Neural progenitor cell (in vitro differentiated cells): ENCODE measurements around the gene SS18L1.

Experiments
- EZH2 ChIP-seq: fragments of 200-600 bp; sonication (generic); IDR thresholded peaks from 2 replicates; pipeline ENCODE4 v1.6.1; 2017; ENCODE audit warnings: antibody characterized with exemption, mild to moderate bottlenecking, moderate library complexity
- EZH2phosphoT487 ChIP-seq: fragments of 200-600 bp; sonication (generic); IDR thresholded peaks from 2 replicates; pipeline ENCODE4 v1.6.1; 2017; ENCODE audit warnings: antibody characterized with exemption
- TF ChIP-seq, protein P1 (sequence below): fragments of 200-600 bp; sonication (generic); IDR thresholded peaks from 2 replicates; pipeline ENCODE4 v1.5.1; 2017; ENCODE audit warnings: antibody characterized with exemption, mild to moderate bottlenecking

DNA sequence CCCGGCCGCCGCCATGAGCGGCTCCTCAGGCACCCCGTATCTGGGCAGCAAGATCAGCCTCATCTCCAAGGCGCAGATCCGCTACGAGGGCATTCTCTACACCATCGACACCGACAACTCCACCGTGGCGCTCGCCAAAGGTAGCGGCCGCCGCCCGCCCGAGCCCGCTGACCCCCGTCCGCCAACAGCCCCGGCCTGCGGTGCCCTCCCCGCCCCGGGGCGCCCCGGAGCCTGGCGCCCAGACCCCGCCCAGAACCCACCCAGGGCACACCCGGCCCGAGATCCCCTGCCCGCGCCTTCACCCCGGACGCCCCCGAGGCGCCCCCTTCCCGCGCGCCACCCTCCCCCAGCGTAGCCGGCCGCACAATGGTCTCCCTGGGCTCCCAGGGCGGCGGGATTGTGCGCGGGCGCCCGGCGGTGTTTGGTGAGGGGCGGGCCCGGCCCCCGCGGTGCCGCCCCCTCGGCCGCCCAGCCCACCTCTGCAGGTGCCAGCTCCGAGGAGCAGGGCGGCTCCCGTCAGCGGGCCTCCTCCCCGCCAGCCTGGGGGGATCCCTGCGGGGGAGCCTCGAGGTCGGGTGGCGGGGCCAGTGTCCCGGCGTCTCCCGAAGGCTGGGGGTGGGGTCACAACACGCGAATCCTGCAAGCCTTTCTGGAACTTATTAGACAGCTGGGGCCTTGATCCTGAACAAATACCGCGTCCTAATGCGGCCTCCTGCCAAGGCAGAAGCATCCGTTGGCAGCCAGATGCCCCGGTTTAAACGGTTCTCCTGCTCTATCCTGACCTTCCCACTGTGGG lies 20.7 kb upstream of the SS18L1 start:
- TF ChIP-seq, protein P1, sequence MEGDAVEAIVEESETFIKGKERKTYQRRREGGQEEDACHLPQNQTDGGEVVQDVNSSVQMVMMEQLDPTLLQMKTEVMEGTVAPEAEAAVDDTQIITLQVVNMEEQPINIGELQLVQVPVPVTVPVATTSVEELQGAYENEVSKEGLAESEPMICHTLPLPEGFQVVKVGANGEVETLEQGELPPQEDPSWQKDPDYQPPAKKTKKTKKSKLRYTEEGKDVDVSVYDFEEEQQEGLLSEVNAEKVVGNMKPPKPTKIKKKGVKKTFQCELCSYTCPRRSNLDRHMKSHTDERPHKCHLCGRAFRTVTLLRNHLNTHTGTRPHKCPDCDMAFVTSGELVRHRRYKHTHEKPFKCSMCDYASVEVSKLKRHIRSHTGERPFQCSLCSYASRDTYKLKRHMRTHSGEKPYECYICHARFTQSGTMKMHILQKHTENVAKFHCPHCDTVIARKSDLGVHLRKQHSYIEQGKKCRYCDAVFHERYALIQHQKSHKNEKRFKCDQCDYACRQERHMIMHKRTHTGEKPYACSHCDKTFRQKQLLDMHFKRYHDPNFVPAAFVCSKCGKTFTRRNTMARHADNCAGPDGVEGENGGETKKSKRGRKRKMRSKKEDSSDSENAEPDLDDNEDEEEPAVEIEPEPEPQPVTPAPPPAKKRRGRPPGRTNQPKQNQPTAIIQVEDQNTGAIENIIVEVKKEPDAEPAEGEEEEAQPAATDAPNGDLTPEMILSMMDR: no peak
- TF ChIP-seq EZH2: no peak
- TF ChIP-seq EZH2phosphoT487: no peak
